G401 (cell line): Measurements from ENCODE around the gene CACNA1C. TPM values are rescaled to one million over a fixed set of nuclear protein-coding genes. Genes with fewer than 3 reads are reported as not detected.

Source experiments
- DNase-seq: peaks from one replicate; pipeline ENCODE4 v3.0.0-alpha.2; 2015; ENCODE audit warnings: low spot score
- in situ Hi-C: cut with HindIII; loops from 2 replicates; pipeline ENCODE4 v1.10.0; 2016; ENCODE audit warnings: low sequenced_read_pairs, mixed read lengths
- total RNA-seq: library from RNA; depleted of rRNA; stranded (reverse); fragments of >200 nt; shearing (Covaris generic); gene quantifications from 2 replicates; pipeline ENCODE4 v1.2.3, GENCODE V29; 2014

CACNA1C gene
- total RNA-seq, 1 experiment from 2014 or later, result 2.8 TPM

GRCh38 chr12:2513141-2514037 is 460.6 kb downstream of the CACNA1C start:
- DNase-seq, result no peak
- in situ Hi-C loops, result no loop called here

GRCh38 chr12:2514038-2514340 is 461.2 kb downstream of the CACNA1C start:
- no peak for DNase-seq
- in situ Hi-C loops, result no loop called here

- no peak for DNase-seq
- in situ Hi-C loops, result no loop called here
Observed at GRCh38 chr12:2520722-2521246, 468.0 kb downstream of the CACNA1C start.

- in situ Hi-C loops, result no loop called here
Observed at GRCh38 chr12:2523317-2523716, 470.5 kb downstream of the CACNA1C start.

GRCh38 chr12:2523844-2524243 is 471.1 kb downstream of the CACNA1C start:
- DNase-seq, result no peak
- in situ Hi-C loops, result no loop called here

More at GRCh38 chr12:2523317-2523716, 470.5 kb downstream of the CACNA1C start:
- DNase-seq, result no peak

- DNase-seq, result no peak
- in situ Hi-C loops, result no loop called here
Observed at GRCh38 chr12:2526371-2526770, 473.6 kb downstream of the CACNA1C start.

- in situ Hi-C loops, result no loop called here
- DNase-seq, result no peak
Observed at GRCh38 chr12:2528001-2528400, 475.2 kb downstream of the CACNA1C start.

- in situ Hi-C loops, result no loop called here
Observed at GRCh38 chr12:2529807-2530206, 477.0 kb downstream of the CACNA1C start.

GRCh38 chr12:2531371-2531770 is 478.6 kb downstream of the CACNA1C start:
- no peak for DNase-seq
- in situ Hi-C loops, result no loop called here

More at GRCh38 chr12:2529807-2530206, 477.0 kb downstream of the CACNA1C start:
- no peak for DNase-seq

- no peak for DNase-seq
- in situ Hi-C loops, result no loop called here
Observed at GRCh38 chr12:2533036-2533435, 480.2 kb downstream of the CACNA1C start.

GRCh38 chr12:2535583-2536204 is 482.9 kb downstream of the CACNA1C start:
- DNase-seq, result no peak
- in situ Hi-C loops, result no loop called here

- in situ Hi-C loops, result no loop called here
- DNase-seq, result no peak
Observed at GRCh38 chr12:2536724-2537123, 483.9 kb downstream of the CACNA1C start.

- peak; percentile 44 for DNase-seq
- in situ Hi-C loops, result no loop called here
Observed at GRCh38 chr12:2537868-2538541, 485.2 kb downstream of the CACNA1C start.

GRCh38 chr12:2539938-2540337 is 487.2 kb downstream of the CACNA1C start:
- DNase-seq, result no peak
- in situ Hi-C loops, result no loop called here

- in situ Hi-C loops, result no loop called here
- DNase-seq, result no peak
Observed at GRCh38 chr12:2540535-2540941, 487.8 kb downstream of the CACNA1C start.

- no peak for DNase-seq
- in situ Hi-C loops, result no loop called here
Observed at GRCh38 chr12:2541631-2542204, 488.9 kb downstream of the CACNA1C start.

GRCh38 chr12:2543801-2544200 is 491.0 kb downstream of the CACNA1C start:
- in situ Hi-C loops, result no loop called here
- no peak for DNase-seq

GRCh38 chr12:2544230-2544629 is 491.4 kb downstream of the CACNA1C start:
- in situ Hi-C loops, result no loop called here
- DNase-seq, result no peak

- no peak for DNase-seq
Observed at GRCh38 chr12:2547273-2548044, 494.7 kb downstream of the CACNA1C start.

More at GRCh38 chr12:2547273-2548044, 494.7 kb downstream of the CACNA1C start:
- in situ Hi-C loops, result no loop called here
